WTC11 (cell line): Measurements from ENCODE around the gene FBXL7.

Experiments
- CREM ChIP-seq: sonication (generic); formaldehyde crosslinking; IDR thresholded peaks from 2 replicates; pipeline ENCODE4 v1.8.1; 2022; ENCODE audit warnings: mild to moderate bottlenecking, missing genetic modification reagents, moderate library complexity
- CTCF ChIP-seq: fragments of 200-600 bp; IDR thresholded peaks from 2 replicates; pipeline ENCODE4 v1.8.0; 2022; ENCODE audit warnings: antibody characterized with exemption
- MAX ChIP-seq: sonication (generic); formaldehyde crosslinking; IDR thresholded peaks from 2 replicates; pipeline ENCODE4 v1.8.0; 2022; ENCODE audit warnings: mild to moderate bottlenecking, missing genetic modification reagents
- NFYB ChIP-seq: sonication (generic); formaldehyde crosslinking; conservative IDR thresholded peaks from 2 replicates; pipeline ENCODE4 v1.8.0; 2022; ENCODE audit warnings: low read depth, missing genetic modification reagents
- SP1 ChIP-seq: sonication (generic); formaldehyde crosslinking; conservative IDR thresholded peaks from 2 replicates; pipeline ENCODE4 v1.8.1; 2022; ENCODE audit warnings: missing genetic modification reagents
- ZNF232 ChIP-seq: sonication (generic); formaldehyde crosslinking; IDR thresholded peaks from 2 replicates; pipeline ENCODE4 v1.8.0; 2022; ENCODE audit warnings: mild to moderate bottlenecking, missing genetic modification reagents
- ZNF396 ChIP-seq: fragments of 250-450 bp; sonication (Bioruptor Pico); IDR thresholded peaks from 2 replicates; pipeline ENCODE4 v1.8.0; 2021; ENCODE audit warnings: mild to moderate bottlenecking, moderate library complexity, borderline replicate concordance
- TF ChIP-seq, protein P1 (sequence below): sonication (generic); formaldehyde crosslinking; IDR thresholded peaks from 2 replicates; pipeline ENCODE4 v1.8.1; 2022; ENCODE audit warnings: low read depth, mild to moderate bottlenecking, moderate library complexity, missing genetic modification reagents, borderline replicate concordance
- TF ChIP-seq, protein P2 (sequence below): sonication (generic); formaldehyde crosslinking; IDR thresholded peaks from 2 replicates; pipeline ENCODE4 v1.8.0; 2023; ENCODE audit warnings: missing genetic modification reagents, mild to moderate bottlenecking, borderline replicate concordance

GRCh38 chr5:15555176-15555575 lies 55.2 kb downstream of the FBXL7 start:
- no peak for TF ChIP-seq CTCF
- TF ChIP-seq, protein P1, sequence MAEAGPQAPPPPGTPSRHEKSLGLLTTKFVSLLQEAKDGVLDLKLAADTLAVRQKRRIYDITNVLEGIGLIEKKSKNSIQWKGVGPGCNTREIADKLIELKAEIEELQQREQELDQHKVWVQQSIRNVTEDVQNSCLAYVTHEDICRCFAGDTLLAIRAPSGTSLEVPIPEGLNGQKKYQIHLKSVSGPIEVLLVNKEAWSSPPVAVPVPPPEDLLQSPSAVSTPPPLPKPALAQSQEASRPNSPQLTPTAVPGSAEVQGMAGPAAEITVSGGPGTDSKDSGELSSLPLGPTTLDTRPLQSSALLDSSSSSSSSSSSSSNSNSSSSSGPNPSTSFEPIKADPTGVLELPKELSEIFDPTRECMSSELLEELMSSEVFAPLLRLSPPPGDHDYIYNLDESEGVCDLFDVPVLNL, result no peak
- TF ChIP-seq ZNF232, result no peak
- no peak for TF ChIP-seq CREM (CRISPR knock-in tag)
- no peak for TF ChIP-seq ZNF396 (CRISPR knock-in tag)
- no peak for TF ChIP-seq NFYB
- no peak for TF ChIP-seq SP1 (CRISPR knock-in tag)
- TF ChIP-seq, protein P2, sequence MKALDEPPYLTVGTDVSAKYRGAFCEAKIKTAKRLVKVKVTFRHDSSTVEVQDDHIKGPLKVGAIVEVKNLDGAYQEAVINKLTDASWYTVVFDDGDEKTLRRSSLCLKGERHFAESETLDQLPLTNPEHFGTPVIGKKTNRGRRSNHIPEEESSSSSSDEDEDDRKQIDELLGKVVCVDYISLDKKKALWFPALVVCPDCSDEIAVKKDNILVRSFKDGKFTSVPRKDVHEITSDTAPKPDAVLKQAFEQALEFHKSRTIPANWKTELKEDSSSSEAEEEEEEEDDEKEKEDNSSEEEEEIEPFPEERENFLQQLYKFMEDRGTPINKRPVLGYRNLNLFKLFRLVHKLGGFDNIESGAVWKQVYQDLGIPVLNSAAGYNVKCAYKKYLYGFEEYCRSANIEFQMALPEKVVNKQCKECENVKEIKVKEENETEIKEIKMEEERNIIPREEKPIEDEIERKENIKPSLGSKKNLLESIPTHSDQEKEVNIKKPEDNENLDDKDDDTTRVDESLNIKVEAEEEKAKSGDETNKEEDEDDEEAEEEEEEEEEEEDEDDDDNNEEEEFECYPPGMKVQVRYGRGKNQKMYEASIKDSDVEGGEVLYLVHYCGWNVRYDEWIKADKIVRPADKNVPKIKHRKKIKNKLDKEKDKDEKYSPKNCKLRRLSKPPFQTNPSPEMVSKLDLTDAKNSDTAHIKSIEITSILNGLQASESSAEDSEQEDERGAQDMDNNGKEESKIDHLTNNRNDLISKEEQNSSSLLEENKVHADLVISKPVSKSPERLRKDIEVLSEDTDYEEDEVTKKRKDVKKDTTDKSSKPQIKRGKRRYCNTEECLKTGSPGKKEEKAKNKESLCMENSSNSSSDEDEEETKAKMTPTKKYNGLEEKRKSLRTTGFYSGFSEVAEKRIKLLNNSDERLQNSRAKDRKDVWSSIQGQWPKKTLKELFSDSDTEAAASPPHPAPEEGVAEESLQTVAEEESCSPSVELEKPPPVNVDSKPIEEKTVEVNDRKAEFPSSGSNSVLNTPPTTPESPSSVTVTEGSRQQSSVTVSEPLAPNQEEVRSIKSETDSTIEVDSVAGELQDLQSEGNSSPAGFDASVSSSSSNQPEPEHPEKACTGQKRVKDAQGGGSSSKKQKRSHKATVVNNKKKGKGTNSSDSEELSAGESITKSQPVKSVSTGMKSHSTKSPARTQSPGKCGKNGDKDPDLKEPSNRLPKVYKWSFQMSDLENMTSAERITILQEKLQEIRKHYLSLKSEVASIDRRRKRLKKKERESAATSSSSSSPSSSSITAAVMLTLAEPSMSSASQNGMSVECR, result no peak
- TF ChIP-seq MAX (CRISPR knock-in tag), result no peak
